SK-N-SH treated with all-trans-retinoic acid at 6 μM for 48 hours (cell line): ENCODE results near the gene CDH4.

ENCODE experiments used
- ATAC-seq: fragments of 200-7000 bp; cut with Tn5 transposase; 3 replicates; pipeline ENCODE4 v1.9.1; 2020; ENCODE audit warnings: mild to moderate bottlenecking, moderate library complexity
- ARNTL ChIP-seq: fragments of 450-650 bp; formaldehyde crosslinking; IDR thresholded peaks from 2 replicates; pipeline ENCODE4 v1.5.0; 2020; ENCODE audit warnings: low read depth, mild to moderate bottlenecking, moderate library complexity, borderline replicate concordance
- BACH2 ChIP-seq: fragments of 250-450 bp; sonication (Bioruptor Pico); IDR thresholded peaks from 2 replicates; pipeline ENCODE4 v1.9.0; 2021; ENCODE audit warnings: mild to moderate bottlenecking, borderline replicate concordance
- CREB5 ChIP-seq: fragments of 250-450 bp; sonication (Bioruptor Pico); IDR thresholded peaks from 2 replicates; pipeline ENCODE4 v1.5.1; 2020; ENCODE audit warnings: low read depth, mild to moderate bottlenecking, moderate library complexity
- CSDC2 ChIP-seq: fragments of 250-450 bp; sonication (Bioruptor Pico); IDR thresholded peaks from 2 replicates; pipeline ENCODE4 v1.5.0; 2020; ENCODE audit warnings: mild to moderate bottlenecking, moderate library complexity
- ESRRG ChIP-seq: fragments of 250-450 bp; sonication (Bioruptor Pico); IDR thresholded peaks from 2 replicates; pipeline ENCODE4 v1.6.1; 2021; ENCODE audit warnings: mild to moderate bottlenecking
- GLIS3 ChIP-seq: fragments of 250-450 bp; sonication (Bioruptor Pico); IDR thresholded peaks from 2 replicates; pipeline ENCODE4 v1.5.0; 2020; ENCODE audit warnings: mild to moderate bottlenecking, moderate library complexity
- OSR1 ChIP-seq: fragments of 250-450 bp; sonication (Bioruptor Pico); IDR thresholded peaks from 2 replicates; pipeline ENCODE4 v1.8.0; 2022; ENCODE audit warnings: moderate library complexity, mild to moderate bottlenecking, inconsistent platforms
- PATZ1 ChIP-seq: fragments of 250-450 bp; sonication (Bioruptor Pico); IDR thresholded peaks from 2 replicates; pipeline ENCODE4 v1.8.0; 2020; ENCODE audit warnings: mild to moderate bottlenecking, moderate library complexity, borderline replicate concordance
- PPARA ChIP-seq: fragments of 250-450 bp; sonication (Bioruptor Pico); IDR thresholded peaks from 2 replicates; pipeline ENCODE4 v1.5.0; 2020; ENCODE audit warnings: mild to moderate bottlenecking, borderline replicate concordance
- RARB ChIP-seq: fragments of 250-450 bp; sonication (Bioruptor Pico); IDR thresholded peaks from 2 replicates; pipeline ENCODE4 v1.8.0; 2021; ENCODE audit warnings: mild to moderate bottlenecking, moderate library complexity
- SNAI2 ChIP-seq: fragments of 250-450 bp; sonication (Bioruptor Pico); IDR thresholded peaks from 2 replicates; pipeline ENCODE4 v1.5.0; 2020; ENCODE audit warnings: mild to moderate bottlenecking, moderate library complexity
- TCF4 ChIP-seq: fragments of 250-450 bp; sonication (Bioruptor Pico); IDR thresholded peaks from 2 replicates; pipeline ENCODE4 v1.8.0; 2021; ENCODE audit warnings: mild to moderate bottlenecking, moderate library complexity, borderline replicate concordance
- ZFP3 ChIP-seq: fragments of 250-450 bp; sonication (Bioruptor Pico); IDR thresholded peaks from 2 replicates; pipeline ENCODE4 v1.5.0; 2020; ENCODE audit warnings: mild to moderate bottlenecking, moderate library complexity
- ZFP30 ChIP-seq: fragments of 450-650 bp; formaldehyde crosslinking; IDR thresholded peaks from 2 replicates; pipeline ENCODE4 v1.5.0; 2022; ENCODE audit warnings: mild to moderate bottlenecking, moderate library complexity
- ZNF8 ChIP-seq: fragments of 450-650 bp; formaldehyde crosslinking; IDR thresholded peaks from 2 replicates; pipeline ENCODE4 v1.5.0; 2020; ENCODE audit warnings: mild to moderate bottlenecking, moderate library complexity
- TF ChIP-seq, protein P1 (sequence below): fragments of 250-450 bp; sonication (Bioruptor Pico); IDR thresholded peaks from 2 replicates; pipeline ENCODE4 v1.8.0; 2021; ENCODE audit warnings: low read depth, mild to moderate bottlenecking, moderate library complexity, borderline replicate concordance
- TF ChIP-seq, protein P2 (sequence below): fragments of 250-450 bp; sonication (Bioruptor Pico); IDR thresholded peaks from 2 replicates; pipeline ENCODE4 v1.5.0; 2020; ENCODE audit warnings: mild to moderate bottlenecking, moderate library complexity

CDH4 gene

GRCh38 chr20:61543931-61544745 is 292.1 kb downstream of the CDH4 start (continued):
- TF ChIP-seq RARB (no peak), CSDC2 (no peak), TCF4 (CRISPR knock-in tag) (no peak)

DNA sequence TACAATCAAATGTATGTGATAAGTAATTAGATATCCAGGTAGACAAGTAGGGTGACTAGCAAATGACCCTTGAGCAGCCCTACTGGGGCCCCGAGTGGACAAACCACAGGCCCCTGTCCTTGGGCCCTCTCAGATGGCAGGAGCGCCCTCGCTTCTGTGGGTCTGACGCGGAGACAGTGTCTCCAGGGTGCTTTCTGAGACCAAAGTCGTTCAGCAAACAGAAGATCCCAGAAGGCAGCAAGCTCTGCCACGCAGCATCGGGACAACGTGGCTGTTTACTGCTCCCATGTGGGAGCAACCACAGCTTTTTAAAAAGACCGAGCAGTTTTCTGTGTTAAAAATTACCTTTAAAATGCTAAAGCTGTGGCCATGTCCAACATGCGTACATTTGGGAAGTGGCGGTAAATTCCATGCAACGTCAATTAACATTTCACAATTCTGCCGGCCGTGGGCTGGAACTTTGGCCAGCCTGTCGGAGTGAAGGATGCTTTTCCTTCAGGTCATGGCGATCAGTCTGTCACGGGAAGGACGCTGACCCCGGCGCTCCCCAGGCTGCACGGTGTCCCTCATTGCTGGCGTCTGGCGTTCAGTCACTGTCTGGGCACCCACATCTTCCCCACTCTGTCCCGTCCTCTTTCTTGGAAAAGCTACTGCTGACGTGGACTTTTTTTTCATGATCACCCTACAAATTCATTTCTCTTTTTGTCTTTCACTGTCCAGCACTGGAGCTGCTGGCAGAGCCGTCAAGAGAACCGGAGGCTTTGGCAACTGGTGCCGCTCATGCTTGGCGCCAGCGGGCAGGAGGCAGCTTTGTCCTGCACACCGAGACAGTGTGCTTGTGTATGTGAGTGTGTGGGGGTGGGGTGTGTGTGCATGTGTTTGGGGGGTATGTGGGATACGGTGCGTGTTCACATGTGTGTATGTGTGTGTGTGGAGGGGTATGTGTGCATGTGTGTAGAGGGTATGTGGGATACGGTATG is 293.1 kb downstream of the CDH4 start:
- ATAC-seq, result no peak
- no peak for TF ChIP-seq ESRRG (CRISPR knock-in tag)
- TF ChIP-seq GLIS3 (CRISPR knock-in tag), result no peak
- TF ChIP-seq, protein P1, sequence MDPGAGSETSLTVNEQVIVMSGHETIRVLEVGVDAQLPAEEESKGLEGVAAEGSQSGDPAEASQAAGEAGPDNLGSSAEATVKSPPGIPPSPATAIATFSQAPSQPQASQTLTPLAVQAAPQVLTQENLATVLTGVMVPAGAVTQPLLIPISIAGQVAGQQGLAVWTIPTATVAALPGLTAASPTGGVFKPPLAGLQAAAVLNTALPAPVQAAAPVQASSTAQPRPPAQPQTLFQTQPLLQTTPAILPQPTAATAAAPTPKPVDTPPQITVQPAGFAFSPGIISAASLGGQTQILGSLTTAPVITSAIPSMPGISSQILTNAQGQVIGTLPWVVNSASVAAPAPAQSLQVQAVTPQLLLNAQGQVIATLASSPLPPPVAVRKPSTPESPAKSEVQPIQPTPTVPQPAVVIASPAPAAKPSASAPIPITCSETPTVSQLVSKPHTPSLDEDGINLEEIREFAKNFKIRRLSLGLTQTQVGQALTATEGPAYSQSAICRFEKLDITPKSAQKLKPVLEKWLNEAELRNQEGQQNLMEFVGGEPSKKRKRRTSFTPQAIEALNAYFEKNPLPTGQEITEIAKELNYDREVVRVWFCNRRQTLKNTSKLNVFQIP (CRISPR knock-in tag), result no peak
- no peak for TF ChIP-seq ZNF8 (CRISPR knock-in tag)
- no peak for TF ChIP-seq ZFP3 (CRISPR knock-in tag)
- no peak for TF ChIP-seq SNAI2 (CRISPR knock-in tag)
- no peak for TF ChIP-seq OSR1 (CRISPR knock-in tag)
- TF ChIP-seq PPARA (CRISPR knock-in tag), result no peak
- TF ChIP-seq, protein P2, sequence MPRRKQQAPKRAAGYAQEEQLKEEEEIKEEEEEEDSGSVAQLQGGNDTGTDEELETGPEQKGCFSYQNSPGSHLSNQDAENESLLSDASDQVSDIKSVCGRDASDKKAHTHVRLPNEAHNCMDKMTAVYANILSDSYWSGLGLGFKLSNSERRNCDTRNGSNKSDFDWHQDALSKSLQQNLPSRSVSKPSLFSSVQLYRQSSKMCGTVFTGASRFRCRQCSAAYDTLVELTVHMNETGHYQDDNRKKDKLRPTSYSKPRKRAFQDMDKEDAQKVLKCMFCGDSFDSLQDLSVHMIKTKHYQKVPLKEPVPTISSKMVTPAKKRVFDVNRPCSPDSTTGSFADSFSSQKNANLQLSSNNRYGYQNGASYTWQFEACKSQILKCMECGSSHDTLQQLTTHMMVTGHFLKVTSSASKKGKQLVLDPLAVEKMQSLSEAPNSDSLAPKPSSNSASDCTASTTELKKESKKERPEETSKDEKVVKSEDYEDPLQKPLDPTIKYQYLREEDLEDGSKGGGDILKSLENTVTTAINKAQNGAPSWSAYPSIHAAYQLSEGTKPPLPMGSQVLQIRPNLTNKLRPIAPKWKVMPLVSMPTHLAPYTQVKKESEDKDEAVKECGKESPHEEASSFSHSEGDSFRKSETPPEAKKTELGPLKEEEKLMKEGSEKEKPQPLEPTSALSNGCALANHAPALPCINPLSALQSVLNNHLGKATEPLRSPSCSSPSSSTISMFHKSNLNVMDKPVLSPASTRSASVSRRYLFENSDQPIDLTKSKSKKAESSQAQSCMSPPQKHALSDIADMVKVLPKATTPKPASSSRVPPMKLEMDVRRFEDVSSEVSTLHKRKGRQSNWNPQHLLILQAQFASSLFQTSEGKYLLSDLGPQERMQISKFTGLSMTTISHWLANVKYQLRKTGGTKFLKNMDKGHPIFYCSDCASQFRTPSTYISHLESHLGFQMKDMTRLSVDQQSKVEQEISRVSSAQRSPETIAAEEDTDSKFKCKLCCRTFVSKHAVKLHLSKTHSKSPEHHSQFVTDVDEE (CRISPR knock-in tag), result no peak
- no peak for TF ChIP-seq TCF4 (CRISPR knock-in tag)

DNA sequence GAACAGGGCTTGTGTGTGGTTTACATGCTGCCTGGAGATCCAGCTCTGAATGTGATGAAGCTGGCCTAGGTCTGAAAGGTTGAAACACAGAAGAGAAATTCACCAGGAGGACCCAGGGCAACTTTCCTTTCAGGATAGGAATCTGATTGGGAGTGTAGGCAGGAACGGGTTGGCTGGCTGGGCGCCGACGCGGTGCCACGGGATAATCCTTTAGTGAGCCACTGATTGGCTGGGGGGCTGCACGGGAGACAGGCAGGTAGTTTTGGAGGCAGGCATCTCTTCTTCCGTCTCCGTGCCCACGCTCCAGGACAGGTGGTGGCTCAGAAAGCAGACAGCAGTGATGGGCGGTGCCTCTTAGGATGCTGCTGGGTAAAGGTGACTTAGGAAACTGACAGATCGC is 294.6 kb downstream of the CDH4 start:
- TF ChIP-seq, protein P1 (CRISPR knock-in tag), result no peak
- TF ChIP-seq, protein P2 (CRISPR knock-in tag), result no peak
- no peak for TF ChIP-seq ARNTL (CRISPR knock-in tag)
- no peak for ATAC-seq

GRCh38 chr20:61548069-61548468 is 296.0 kb downstream of the CDH4 start:
- TF ChIP-seq RARB (no peak), PATZ1 (no peak), OSR1 (CRISPR knock-in tag) (no peak), ZFP30 (CRISPR knock-in tag) (no peak), BACH2 (CRISPR knock-in tag) (no peak), CREB5 (no peak), ZNF8 (CRISPR knock-in tag) (no peak), GLIS3 (CRISPR knock-in tag) (no peak), SNAI2 (CRISPR knock-in tag) (no peak)
- TF ChIP-seq, all 23 proteins: peak for 0
- no peak for ATAC-seq
